ENCODE measurements around the gene IPCEF1. TPM values are rescaled to one million over a fixed set of nuclear protein-coding genes. Genes with fewer than 3 reads are reported as not detected.

Gene IPCEF1
- total RNA-seq, 2 donors from 2014 or later, result 0.51 to 0.93 TPM

DNA sequence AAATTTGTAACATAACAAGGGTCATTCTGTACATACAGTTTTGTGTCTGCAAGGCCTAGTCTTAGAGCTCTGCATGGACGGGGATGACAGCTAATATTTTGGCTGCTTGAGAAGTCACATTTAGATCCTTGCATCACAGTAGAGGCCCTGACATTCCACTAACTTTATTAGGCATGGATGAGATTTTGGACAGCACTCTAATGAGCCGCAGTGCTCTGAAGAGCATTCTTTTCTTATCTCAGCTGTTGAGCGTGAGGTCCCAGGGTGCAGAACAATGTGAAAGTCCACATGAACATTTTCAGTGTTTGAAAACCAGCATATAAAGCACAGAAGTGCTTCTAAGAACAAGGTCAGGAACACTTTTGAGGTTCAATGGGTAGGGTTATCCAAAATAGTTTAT is 58.9 kb downstream of the IPCEF1 start:
- peaks cover 0 to 19% of the 10 kb centered on the region in 2 donors for H3K4me1 ChIP-seq
- no peak overlapping the region for H3K4me3 ChIP-seq
- no peaks in the 10 kb centered on the region for H3K36me3 ChIP-seq
- H3K9me3 ChIP-seq, result no peaks in the 10 kb centered on the region
- TF ChIP-seq CTCF (IDR thresholded peaks at IDR 0.05), result no peak
- no peaks in the 10 kb centered on the region for H3K27me3 ChIP-seq
- DNase-seq (ENCODE audit: low spot score), result no peak
- H3K27ac ChIP-seq, result peak overlapping the region; percentile 1 to 66

DNA sequence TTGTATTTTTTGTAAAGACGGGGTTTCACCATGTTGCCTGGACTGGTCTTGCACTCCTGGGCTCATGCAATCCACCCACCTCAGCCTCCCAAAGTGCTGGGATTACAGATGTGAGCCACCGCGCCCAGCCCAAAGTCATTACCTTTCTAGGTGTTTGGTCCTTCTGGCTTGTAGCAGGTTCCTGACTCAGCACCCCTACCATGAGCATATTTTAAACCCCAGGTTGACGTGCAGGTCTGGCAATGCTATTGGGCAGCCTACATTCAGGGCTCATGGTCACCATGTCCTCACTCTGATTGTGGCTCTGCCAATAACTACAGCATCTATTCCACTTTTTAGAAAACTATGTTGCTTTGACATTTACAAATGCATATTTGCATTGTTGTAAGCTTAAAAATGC is 59.4 kb downstream of the IPCEF1 start:
- no peak for DNase-seq (ENCODE audit: low spot score)
- Histone ChIP-seq H3K4me3 (no peak overlapping the region), H3K27ac (peak overlapping the region in 1 of 2 donors; percentile 66), H3K36me3 (no peaks in the 10 kb centered on the region), H3K4me1 (peaks cover 0 to 19% of the 10 kb centered on the region in 2 donors), H3K27me3 (no peaks in the 10 kb centered on the region), H3K9me3 (no peaks in the 10 kb centered on the region)
- no peak for TF ChIP-seq CTCF (IDR thresholded peaks at IDR 0.05)

DNA sequence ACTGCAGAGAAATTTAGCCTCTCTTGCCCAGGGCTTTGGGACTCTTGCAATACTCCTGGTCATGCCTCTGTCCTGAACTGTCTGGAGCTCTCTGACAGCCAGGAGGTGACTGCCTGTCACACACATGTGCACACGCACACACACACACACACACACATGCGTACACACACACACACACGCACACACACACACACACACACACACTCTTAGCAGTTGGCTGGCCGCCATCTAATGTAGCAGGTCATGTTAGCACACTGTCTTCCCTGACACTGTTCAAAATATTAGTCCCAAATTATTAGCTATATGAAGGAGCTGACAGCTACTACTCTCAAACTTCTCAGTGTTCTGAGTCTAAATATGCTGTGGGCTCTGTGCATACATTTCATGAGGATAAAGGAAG is 60.9 kb downstream of the IPCEF1 start:
- Histone ChIP-seq H3K4me3 (no peak overlapping the region), H3K27me3 (no peaks in the 10 kb centered on the region), H3K36me3 (no peaks in the 10 kb centered on the region), H3K27ac (no peak overlapping the region), H3K9me3 (no peaks in the 10 kb centered on the region), H3K4me1 (peaks cover 0 to 19% of the 10 kb centered on the region in 2 donors)
- DNase-seq (ENCODE audit: low spot score), result no peak
- no peak for TF ChIP-seq CTCF (IDR thresholded peaks at IDR 0.05)

DNA sequence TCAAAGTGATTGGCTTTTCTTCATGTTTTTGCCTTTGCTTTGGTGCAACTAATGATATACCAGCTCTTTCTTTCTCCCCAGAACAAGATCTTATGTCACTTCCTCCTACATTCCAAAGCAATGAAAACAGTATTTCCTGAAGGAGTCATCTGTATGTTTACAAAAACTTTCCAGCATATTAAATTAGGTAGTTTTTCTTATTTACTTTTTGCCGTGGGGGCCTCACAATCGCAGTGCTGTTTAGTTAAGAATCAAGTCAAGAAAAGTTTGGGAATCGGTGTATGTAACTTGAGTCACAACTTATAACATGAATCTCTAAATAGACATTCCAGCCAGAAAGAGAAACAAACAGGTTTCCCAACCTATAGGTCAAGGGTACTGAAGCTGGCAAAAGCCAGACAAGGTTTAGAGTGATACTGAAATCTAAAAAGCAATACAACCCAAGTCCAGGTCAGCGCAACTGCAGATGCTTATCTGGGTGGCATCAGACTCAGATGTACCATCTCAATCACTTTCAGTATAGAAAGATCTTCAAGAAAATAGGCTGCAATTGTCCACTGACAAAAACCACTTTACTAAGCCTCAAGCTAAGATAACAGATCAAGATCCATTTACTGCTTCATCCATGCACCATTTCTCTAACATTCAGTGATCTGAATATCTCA is 63.6 kb downstream of the IPCEF1 start:
- no peaks in the 10 kb centered on the region for H3K36me3 ChIP-seq
- TF ChIP-seq CTCF (IDR thresholded peaks at IDR 0.05), result no peak
- DNase-seq (ENCODE audit: low spot score), result no peak

DNA sequence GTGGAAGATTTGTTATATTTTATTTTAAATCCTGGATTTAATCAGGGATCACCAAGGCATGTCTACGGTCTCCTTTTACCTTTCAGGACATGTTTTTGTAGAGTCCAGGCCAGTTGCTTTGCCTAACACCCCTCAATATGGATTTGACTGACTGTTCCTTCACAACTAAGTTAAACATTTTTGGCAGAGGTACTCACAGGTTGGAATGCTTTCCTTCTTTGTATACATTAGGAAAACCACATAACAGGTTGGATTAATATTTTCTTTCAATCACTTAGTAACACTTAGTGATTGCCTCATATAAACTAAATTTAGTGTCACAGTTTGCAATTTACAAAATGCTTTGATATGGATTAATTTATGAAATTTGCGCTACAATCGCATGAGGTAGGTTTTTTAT is 64.5 kb downstream of the IPCEF1 start:
- H3K9me3 ChIP-seq, result no peaks in the 10 kb centered on the region
- no peaks in the 10 kb centered on the region for H3K36me3 ChIP-seq
- DNase-seq (ENCODE audit: low spot score), result no peak
- H3K4me1 ChIP-seq, result peaks cover 0 to 2% of the 10 kb centered on the region in 2 donors
- no peak overlapping the region for H3K27ac ChIP-seq
- no peak overlapping the region for H3K4me3 ChIP-seq
- TF ChIP-seq CTCF (IDR thresholded peaks at IDR 0.05), result no peak
- H3K27me3 ChIP-seq, result no peaks in the 10 kb centered on the region

More for the DNA sequence above, 63.6 kb downstream of the IPCEF1 start:
- H3K27ac ChIP-seq, result no peak overlapping the region
- H3K4me1 ChIP-seq, result peaks cover 0 to 11% of the 10 kb centered on the region in 2 donors
- H3K4me3 ChIP-seq, result no peak overlapping the region
- no peaks in the 10 kb centered on the region for H3K27me3 ChIP-seq
- no peaks in the 10 kb centered on the region for H3K9me3 ChIP-seq

All from right atrium auricular region (tissue), 2 donors.